SK-N-SH (cell line): Measurements from ENCODE around the gene USP2. TPM values are rescaled to one million over a fixed set of nuclear protein-coding genes. Genes with fewer than 3 reads are reported as not detected.
"Not testable (repeated sequence)": the region's sequence is repeated elsewhere in the genome, so short reads cannot be mapped to it uniquely, and the experiment has no call there.

Experiments
- CTCF ChIA-PET: fragments of 300-600, 350-600 bp; formaldehyde crosslinking; extraction: SDS; loops from one replicate; lab custom pipeline; 2021; lab: Yijun Ruan, JAX
- POLR2A ChIA-PET: fragments of 350-600 bp; sonication (Branson Sonifier 250); formaldehyde crosslinking; extraction: SDS; loops from one replicate; lab custom pipeline; 2020; ENCODE audit warnings: antibody characterized with exemption, inconsistent platforms; lab: Yijun Ruan, JAX
- DNase-seq: peaks from one replicate; pipeline ENCODE4 v3.0.0; 2012
- H2AFZ ChIP-seq: fragments of 200-600 bp; sonication (generic); 2 replicates; pipeline ENCODE4 v1.8.1; 2016; ENCODE audit warnings: antibody characterized with exemption, mild to moderate bottlenecking, low read depth
- H3F3A ChIP-seq: fragments of 200-600 bp; sonication (generic); replicated peaks from 2 replicates; pipeline ENCODE3; 2016; ENCODE audit warnings: antibody characterized with exemption, mild to moderate bottlenecking; ENCODE audit not compliant: insufficient read depth
- H3K27ac ChIP-seq, 2 experiments: fragments of 200-500 bp in 1 of 2; fragments of 200-600 bp in 1 of 2; sonication (Bioruptor generic) in 1 of 2; sonication (generic), shearing (Covaris generic) in 1 of 2; 2 replicates each; pipeline versions ENCODE4 v1.5.1 to v1.6.1; 2014 to 2016; ENCODE audit warnings: low read depth in 2 of 2, inconsistent platforms in 1 of 2, low read length in 1 of 2, mild to moderate bottlenecking in 1 of 2, mixed read lengths in 1 of 2
- H3K27me3 ChIP-seq: fragments of 200-600 bp; sonication (generic), shearing (Covaris generic); 2 replicates; pipeline ENCODE4 v1.6.1; 2016; ENCODE audit warnings: mixed run types; ENCODE audit not compliant: insufficient read depth
- H3K36me3 ChIP-seq, 2 experiments: fragments of 200-500 bp in 1 of 2; fragments of 200-600 bp in 1 of 2; sonication (Bioruptor generic) in 1 of 2; sonication (generic) in 1 of 2; replicated peaks in 1 of 2; 2 replicates each; pipeline versions ENCODE3 to v1.5.1; 2014 to 2016; ENCODE audit warnings: low read length in 1 of 2, mild to moderate bottlenecking in 1 of 2; ENCODE audit not compliant: insufficient read depth in 2 of 2, control insufficient read depth in 1 of 2
- H3K4me1 ChIP-seq, 2 experiments: fragments of 200-500 bp in 1 of 2; fragments of 200-600 bp in 1 of 2; sonication (Bioruptor generic) in 1 of 2; sonication (generic), shearing (Covaris generic) in 1 of 2; 2 replicates each; pipeline versions ENCODE4 v1.5.1 to v1.6.1; 2014 to 2016; ENCODE audit warnings: low read depth in 1 of 2, low read length in 1 of 2, mixed run types in 1 of 2; ENCODE audit not compliant: insufficient read depth in 2 of 2, control insufficient read depth in 1 of 2
- H3K4me2 ChIP-seq: fragments of 200-600 bp; sonication (generic), shearing (Covaris generic); 2 replicates; pipeline ENCODE4 v1.6.1; 2017; ENCODE audit warnings: mixed run types
- H3K4me3 ChIP-seq, 2 experiments: fragments of 200-500 bp in 1 of 2; fragments of 200-600 bp in 1 of 2; sonication (Bioruptor generic) in 1 of 2; sonication (generic), shearing (Covaris generic) in 1 of 2; 2 replicates each; pipeline versions ENCODE4 v1.5.1 to v1.8.1; 2014 to 2016; ENCODE audit warnings: low read depth in 2 of 2, inconsistent platforms in 1 of 2, low read length in 1 of 2, mild to moderate bottlenecking in 1 of 2, mixed read lengths in 1 of 2, moderate library complexity in 1 of 2
- H3K79me2 ChIP-seq: fragments of 200-600 bp; sonication (generic); 2 replicates; pipeline ENCODE4 v1.8.1; 2017; ENCODE audit warnings: mild to moderate bottlenecking; ENCODE audit not compliant: insufficient read depth
- H3K9ac ChIP-seq: fragments of 200-600 bp; sonication (generic); 2 replicates; pipeline ENCODE4 v1.6.1; 2017; ENCODE audit warnings: mixed run types
- H3K9me2 ChIP-seq: fragments of 200-600 bp; sonication (generic); 2 replicates; pipeline ENCODE4 v1.6.1; 2017; ENCODE audit warnings: mixed run types
- H3K9me3 ChIP-seq: fragments of 200-600 bp; sonication (generic); 2 replicates; pipeline ENCODE4 v1.6.1; 2017; ENCODE audit warnings: mixed run types, mild to moderate bottlenecking, moderate library complexity
- H4K20me1 ChIP-seq: fragments of 200-600 bp; sonication (generic); 2 replicates; pipeline ENCODE4 v1.6.1; 2017; ENCODE audit warnings: mild to moderate bottlenecking, mixed run types; ENCODE audit not compliant: insufficient read depth
- EP300 ChIP-seq, 2 experiments: IDR thresholded peaks; 2 replicates each; pipeline versions ENCODE4 v1.4.0 to v1.6.1; 2012; ENCODE audit warnings: borderline replicate concordance in 1 of 2, low read depth in 1 of 2, low read length in 1 of 2
- FOSL2 ChIP-seq: IDR thresholded peaks from 2 replicates; pipeline ENCODE4 v1.4.0; 2012; ENCODE audit warnings: low read depth, mild to moderate bottlenecking, moderate library complexity, borderline replicate concordance
- JUND ChIP-seq: IDR thresholded peaks from 2 replicates; pipeline ENCODE4 v1.4.0; 2012
- MAX ChIP-seq: IDR thresholded peaks from 2 replicates; pipeline ENCODE4 v1.4.0; 2012; ENCODE audit warnings: low read depth
- MXI1 ChIP-seq: IDR thresholded peaks from 2 replicates; pipeline ENCODE4 v1.6.1; 2012; ENCODE audit warnings: mild to moderate bottlenecking, low read depth, low read length, improper control_type of control experiment
- NFIC ChIP-seq: IDR thresholded peaks from 2 replicates; pipeline ENCODE4 v1.4.0; 2012; ENCODE audit warnings: borderline replicate concordance
- PBX3 ChIP-seq: IDR thresholded peaks from 2 replicates; pipeline ENCODE4; 2012
- POLR2AphosphoS5 ChIP-seq: IDR thresholded peaks from 2 replicates; pipeline ENCODE4 v1.6.1; 2012; ENCODE audit warnings: low read depth, low read length
- TAF1 ChIP-seq: IDR thresholded peaks from 2 replicates; pipeline ENCODE4 v1.6.1; 2012; ENCODE audit warnings: low read depth, mild to moderate bottlenecking, low read length, moderate library complexity, borderline replicate concordance
- TCF12 ChIP-seq: IDR thresholded peaks from 2 replicates; pipeline ENCODE4 v1.4.0; 2012
- TEAD4 ChIP-seq: IDR thresholded peaks from 2 replicates; pipeline ENCODE4 v1.4.0; 2012; ENCODE audit warnings: mild to moderate bottlenecking, borderline replicate concordance; ENCODE audit not compliant: insufficient read depth
- YY1 ChIP-seq: IDR thresholded peaks from 2 replicates; pipeline ENCODE4 v1.4.0; 2012; ENCODE audit warnings: low read depth, mild to moderate bottlenecking
- WGBS: methylation state at CpG from one replicate; pipeline ENCODE4 v1.1.6; 2017; ENCODE audit warnings: low lambda C conversion rate; 5-methylcytosine and 5-hydroxymethylcytosine counted together
- polyA plus RNA-seq, 3 experiments: library from polyadenylated mRNA; depleted of rRNA; stranded (reverse); fragments of >200 nt; gene quantifications; 2 replicates each; pipeline ENCODE4 v1.2.3, GENCODE V29; 2012

USP2 gene
- polyA plus RNA-seq, 1 of the 3 experiments (the other 2 are of a cell fraction), result 0.97 TPM

GRCh38 chr11:119406005-119406404, 24.5 kb upstream of the USP2 start:
- Histone ChIP-seq H3K4me2 (no peak overlapping the region), H2AFZ (no peak overlapping the region), H4K20me1 (no peaks in the 10 kb centered on the region), H3K9me3 (peaks cover 1% of the 10 kb centered on the region; the same call in 1 of the 2 replicates), H3K27me3 (no peaks in the 10 kb centered on the region), H3K36me3 (no peaks in the 10 kb centered on the region), H3K79me2 (no peaks in the 10 kb centered on the region), H3K4me3 (no peak overlapping the region), H3F3A (no peaks in the 10 kb centered on the region), H3K9ac (no peak overlapping the region), H3K4me1 (peaks cover 0 to 5% of the 10 kb centered on the region in 2 experiments; a peak in 2 of 4 replicates), H3K9me2 (no peaks in the 10 kb centered on the region), H3K27ac (0 out of 4 replicates have a peak overlapping the region, but pooled peaks of 1 of the 2 experiments have one; percentile 27)
- TF ChIP-seq MXI1, result no peak
- peak; percentile 81 for TF ChIP-seq PBX3
- peak; percentile 40; the same call in 1 of the 2 replicates for TF ChIP-seq TEAD4
- TF ChIP-seq POLR2AphosphoS5, result peak; percentile 38; the same call in 1 of the 2 replicates
- TF ChIP-seq JUND, result 0 out of 2 replicates have a peak, but pooled peaks have one; percentile 36
- TF ChIP-seq FOSL2, result peak; percentile 15; the same call in 1 of the 2 replicates
- TF ChIP-seq YY1, result no peak
- no peak for TF ChIP-seq TAF1
- TF ChIP-seq MAX, result no peak
- TF ChIP-seq NFIC, result peak; percentile 43; the same call in 1 of the 2 replicates
- TF ChIP-seq TCF12, result peak; percentile 80
- peak in 1 of 2 experiments; percentile 19; a peak in 1 of 4 replicates for TF ChIP-seq EP300 (IDR thresholded peaks at IDR 0.05; ENCODE audit: borderline replicate concordance in 1 of 2, low read depth in 1 of 2, low read length in 1 of 2)
- ChIA-PET CTCF (interaction anchor here (2.1 kb wide), 1 partner anchor 69 kb away, joined by 6 read pairs; no protein-coding TSS in a partner anchor), POLR2A (no interaction called here)
- 78% methylated on average over 3 of the region's 3 CpGs for WGBS
- no peak for DNase-seq

GRCh38 chr11:119405448-119405847, 24.0 kb upstream of the USP2 start:
- H3K9ac ChIP-seq, H3F3A ChIP-seq, H3K4me3 ChIP-seq, DNase-seq, H3K36me3 ChIP-seq, H2AFZ ChIP-seq, H3K4me2 ChIP-seq, POLR2A ChIA-PET, H3K9me2 ChIP-seq, H3K9me3 ChIP-seq, H3K27me3 ChIP-seq, H4K20me1 ChIP-seq, H3K4me1 ChIP-seq, H3K79me2 ChIP-seq: not testable (repeated sequence)
- 93% methylated on average over 6 of the region's 6 CpGs for WGBS
- peak overlapping the region; percentile 18 to 27; a peak in 2 of 4 replicates for H3K27ac ChIP-seq
- CTCF ChIA-PET, result interaction anchor here (0.9 to 2.1 kb wide), 3 partner anchors 24 to 69 kb away, joined by 3 to 6 read pairs (median 5); partner anchors contain the start of gene USP2
